HCEC 1CT (cell line): ENCODE results near the gene AQP3.
"Not testable (repeated sequence)": the region's sequence is repeated elsewhere in the genome, so short reads cannot be mapped to it uniquely, and the experiment has no call there.

Experiments used
- DNase-seq: peaks from one replicate; pipeline ENCODE4 v3.0.0-alpha.2; 2017

The AQP3 gene

GRCh38 chr9:33408087-33408486 is 39.3 kb downstream of the AQP3 start:
- no peak for DNase-seq

DNA sequence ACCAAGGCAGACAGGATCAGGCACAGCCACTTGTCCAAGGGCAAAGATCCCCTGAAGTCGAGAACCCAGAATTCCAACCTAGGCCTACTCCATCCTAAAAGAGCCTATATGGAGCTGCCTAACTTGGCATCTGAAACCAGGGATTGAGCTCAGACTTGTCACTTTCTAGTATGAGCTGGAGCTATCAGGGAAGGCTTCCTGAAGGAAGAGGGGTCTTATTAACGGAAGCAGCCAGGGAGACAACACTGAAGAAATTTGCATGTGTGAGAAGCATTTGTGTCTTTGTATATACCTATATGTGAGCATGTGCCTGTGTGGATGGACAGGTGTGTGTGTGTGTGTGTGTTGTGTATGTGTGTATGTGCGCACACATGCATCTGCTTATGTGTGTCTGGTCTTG is 40.3 kb downstream of the AQP3 start:
- no peak for DNase-seq

DNA sequence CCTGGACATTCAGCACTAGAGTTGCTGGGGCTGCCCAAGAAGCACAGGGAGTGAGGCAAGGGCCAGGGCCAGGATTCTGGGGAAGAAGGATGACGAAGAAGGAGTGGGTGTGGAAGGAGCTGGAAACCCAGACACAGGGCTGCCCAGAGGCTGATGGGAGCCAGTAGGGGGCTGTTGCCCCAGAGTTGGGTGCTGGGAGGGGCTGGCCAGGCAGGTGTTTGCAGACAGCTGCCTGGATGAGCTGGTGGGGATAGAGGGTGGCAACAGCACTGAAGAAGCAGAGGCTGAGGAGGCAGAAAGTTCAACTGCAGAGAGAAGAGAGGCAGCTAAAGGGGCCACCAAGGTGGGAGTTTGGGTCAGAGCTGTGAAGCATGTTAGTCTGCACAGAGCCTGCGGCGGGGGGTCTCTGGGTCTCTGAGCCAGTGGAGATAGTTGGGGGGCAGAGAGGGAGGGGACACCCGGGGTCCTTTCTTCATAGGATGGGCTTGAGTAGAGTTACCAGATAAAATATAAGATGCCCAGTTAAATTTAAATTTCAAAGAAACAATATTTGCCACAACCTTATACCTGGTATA is 42.5 kb downstream of the AQP3 start:
- DNase-seq, result no peak

DNA sequence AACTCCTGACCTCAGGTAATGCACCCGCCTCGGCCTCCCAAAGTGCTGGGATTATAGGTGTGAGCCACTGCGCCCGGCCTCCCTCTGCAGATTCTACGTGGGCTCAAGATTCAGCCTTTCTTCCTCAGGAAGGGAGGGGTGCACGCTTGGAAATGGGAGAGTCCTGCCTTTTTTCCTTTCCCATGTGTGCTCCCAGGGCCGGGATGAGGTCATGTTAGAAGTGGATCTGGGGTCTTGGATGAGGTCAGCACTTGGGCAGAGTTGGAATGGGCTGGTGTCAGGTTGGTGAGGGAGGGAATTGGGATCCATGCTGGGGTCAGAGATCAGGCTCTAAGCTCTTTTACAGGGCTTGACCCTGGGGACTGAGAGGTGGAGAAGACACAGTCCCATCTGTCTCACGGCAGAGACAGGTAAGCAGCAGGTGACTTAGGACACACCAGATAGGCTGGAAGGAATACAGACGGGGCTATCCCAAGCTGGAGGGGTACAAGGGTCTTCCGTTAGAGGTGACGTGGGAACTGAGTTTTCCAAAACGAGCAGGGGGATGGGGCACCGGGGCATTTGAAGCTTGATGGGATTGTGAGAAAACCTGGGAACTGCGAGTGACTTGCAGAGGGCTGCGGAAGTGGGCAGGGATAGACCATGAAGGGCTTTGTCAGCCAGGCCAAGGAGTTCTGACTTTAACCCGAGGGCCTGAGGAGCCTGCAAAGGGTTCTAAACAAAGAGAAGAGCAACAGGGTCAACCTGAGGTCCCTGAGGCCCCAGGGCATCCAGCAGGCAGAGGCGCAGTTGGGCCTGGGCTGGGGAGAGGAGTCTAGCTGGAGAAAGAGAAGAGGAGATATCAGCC is 43.2 kb downstream of the AQP3 start:
- DNase-seq, result no peak

GRCh38 chr9:33402371-33402770 is 45.0 kb downstream of the AQP3 start, which contains the start of gene AQP7:
Gene AQP7, minus strand, starts transcription at chr9:33402568. Its CDS starts 1,306 bp downstream, at chr9:33401262.
- not testable (repeated sequence) for DNase-seq

DNA sequence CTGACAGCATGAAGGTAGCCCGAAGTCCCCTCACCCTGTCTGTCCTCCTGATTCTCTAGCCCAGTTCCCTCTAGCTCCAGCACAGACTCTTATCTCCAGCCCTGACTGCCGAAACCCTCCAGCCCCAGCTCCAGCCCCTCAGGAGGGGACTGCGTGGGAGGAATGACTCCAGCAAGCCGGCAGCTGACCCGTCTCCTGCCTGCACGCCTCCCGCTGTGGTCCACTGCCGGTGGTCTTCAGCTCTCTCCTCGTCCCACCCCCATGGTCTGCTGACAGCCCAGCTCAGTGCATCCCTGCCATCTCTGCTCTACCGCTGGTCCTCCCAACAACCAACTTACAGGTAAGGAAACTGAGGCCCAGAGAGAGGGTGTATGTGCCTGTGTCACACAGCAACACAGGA is 45.6 kb downstream of the AQP3 start:
- DNase-seq, result not testable (repeated sequence)

DNA sequence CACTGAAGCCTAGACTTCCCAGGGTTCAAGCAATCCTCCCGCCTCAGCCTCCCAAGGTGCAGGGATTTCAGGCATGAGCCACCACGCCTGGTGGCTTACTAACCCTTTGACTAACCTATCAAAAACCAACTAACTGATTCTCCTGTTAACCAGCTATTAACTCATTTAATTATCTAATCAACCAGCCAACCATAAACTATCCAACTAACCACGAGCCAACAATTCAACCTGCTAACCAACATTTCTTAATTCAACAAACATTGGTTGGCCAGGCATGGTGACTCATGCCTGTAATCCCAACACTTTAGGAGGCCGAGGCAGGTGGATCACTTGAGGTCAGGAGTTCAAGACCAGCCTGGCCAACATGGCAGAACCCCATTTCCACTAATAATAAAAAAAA is 48.3 kb downstream of the AQP3 start:
- not testable (repeated sequence) for DNase-seq

- DNase-seq, result not testable (repeated sequence)
Measured at GRCh38 chr9:33397801-33398200, 49.6 kb downstream of the AQP3 start.

DNA sequence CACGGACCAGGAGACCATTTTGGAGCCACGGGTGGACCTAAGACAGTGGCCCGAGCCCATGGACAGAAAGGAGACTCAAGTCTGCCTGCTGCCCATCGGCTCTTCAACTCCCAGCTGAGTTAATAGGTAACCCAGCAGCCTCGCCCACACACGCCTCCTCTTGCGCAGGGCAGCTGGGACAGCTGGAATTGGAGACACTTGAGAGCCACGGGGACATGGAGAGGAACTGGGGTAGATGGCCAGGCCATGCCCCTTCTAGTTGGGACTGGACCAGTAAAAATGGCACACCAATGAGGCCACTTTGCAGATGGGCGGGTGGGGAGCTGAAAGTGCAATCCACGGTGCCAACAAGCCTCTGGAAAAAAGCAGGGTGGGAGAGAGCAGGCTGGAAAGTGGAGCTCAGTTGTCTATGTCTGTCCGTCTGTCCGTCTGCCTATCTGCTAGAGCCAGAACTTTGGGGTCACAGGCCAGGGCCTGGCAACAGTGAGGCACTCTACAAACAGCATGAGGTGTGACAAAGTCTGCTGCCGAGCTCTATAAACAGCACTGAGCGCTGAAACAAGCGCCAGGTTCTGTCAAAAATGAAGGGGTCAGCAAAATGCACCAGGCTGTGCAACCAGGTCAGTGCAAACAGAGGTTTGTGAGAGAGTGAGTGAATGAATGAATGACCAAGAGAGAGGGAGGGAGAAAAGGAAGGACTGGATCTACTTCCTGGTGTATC is 52.1 kb downstream of the AQP3 start:
- DNase-seq, result not testable (repeated sequence)

GRCh38 chr9:33393986-33394385 is 53.4 kb downstream of the AQP3 start:
- DNase-seq, result not testable (repeated sequence)

- DNase-seq, result no peak
Measured at GRCh38 chr9:33393581-33393980, 53.8 kb downstream of the AQP3 start.

DNA sequence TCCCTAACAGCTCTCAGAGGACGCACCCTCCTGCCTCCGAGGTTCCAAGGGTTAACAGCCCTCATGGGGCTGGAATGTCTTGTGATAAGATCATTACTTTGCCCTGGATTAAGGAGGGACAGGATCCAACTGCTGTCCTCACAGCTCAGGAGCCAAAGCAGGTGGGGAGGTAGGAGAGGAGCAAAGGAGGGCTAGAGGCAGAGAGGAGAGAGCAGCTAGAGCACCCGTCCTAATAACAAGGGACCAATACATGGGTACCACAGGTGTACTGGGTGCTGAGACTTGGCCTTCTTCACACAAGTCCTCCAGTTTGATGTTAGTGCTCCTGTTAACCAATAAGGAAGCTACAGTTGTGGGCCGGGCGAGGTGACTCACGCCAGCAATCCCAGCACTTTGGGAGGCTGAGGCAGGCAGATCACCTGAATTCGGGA is 54.8 kb downstream of the AQP3 start:
- not testable (repeated sequence) for DNase-seq
